Karpas-422 (cell line): ENCODE measurements around the gene NME7. TPM values are rescaled to one million over a fixed set of nuclear protein-coding genes. Genes with fewer than 3 reads are reported as not detected.
"Not testable (repeated sequence)": the region's sequence is repeated elsewhere in the genome, so short reads cannot be mapped to it uniquely, and the experiment has no call there.

Experiments used
- DNase-seq: peaks from one replicate; pipeline ENCODE4 v3.0.0-alpha.2; 2015
- H2AFZ ChIP-seq: fragments of 200-600 bp; sonication (generic); 2 replicates; pipeline ENCODE4 v1.6.1; 2014; ENCODE audit warnings: antibody characterized with exemption, low read length, mixed read lengths
- H3K27ac ChIP-seq: fragments of 200-600 bp; sonication (generic); 2 replicates; pipeline ENCODE4 v1.5.1; 2014; ENCODE audit warnings: mild to moderate bottlenecking, low read length, moderate library complexity
- H3K27me3 ChIP-seq: fragments of 200-600 bp; sonication (generic); 2 replicates; pipeline ENCODE4 v1.6.1; 2014; ENCODE audit warnings: low read length, mixed read lengths
- H3K36me3 ChIP-seq: fragments of 200-600 bp; sonication (generic); 2 replicates; pipeline ENCODE4 v1.6.1; 2014; ENCODE audit warnings: low read length, mixed read lengths; ENCODE audit not compliant: insufficient read depth
- H3K4me1 ChIP-seq: fragments of 200-600 bp; sonication (generic); 2 replicates; pipeline ENCODE4 v1.6.1; 2014; ENCODE audit warnings: mild to moderate bottlenecking, low read length, mixed read lengths
- H3K4me2 ChIP-seq: fragments of 200-600 bp; sonication (generic); 2 replicates; pipeline ENCODE4 v1.6.1; 2014; ENCODE audit warnings: low read length, low read depth, mild to moderate bottlenecking; ENCODE audit not compliant: poor library complexity, severe bottlenecking
- H3K4me3 ChIP-seq: fragments of 200-600 bp; sonication (generic); 2 replicates; pipeline ENCODE4 v1.5.1; 2014; ENCODE audit warnings: mild to moderate bottlenecking, antibody characterized with exemption, low read length, mixed read lengths
- H3K79me2 ChIP-seq: fragments of 200-600 bp; sonication (generic); 2 replicates; pipeline ENCODE4 v1.6.1; 2014; ENCODE audit warnings: mild to moderate bottlenecking, low read length, mixed read lengths
- H3K9ac ChIP-seq: fragments of 200-600 bp; sonication (generic); 2 replicates; pipeline ENCODE4 v1.6.0; 2014; ENCODE audit warnings: low read length
- H3K9me2 ChIP-seq: fragments of 200-600 bp; sonication (generic), shearing (Covaris generic); replicated peaks from 2 replicates; pipeline ENCODE4 v1.6.0; 2014; ENCODE audit warnings: mild to moderate bottlenecking, low read length, moderate library complexity; ENCODE audit not compliant: insufficient read depth
- H3K9me3 ChIP-seq: fragments of 300-700, 200-600 bp; sonication (generic); 2 replicates; pipeline ENCODE4 v1.6.1; 2014; ENCODE audit warnings: low read length, mixed read lengths
- H4K20me1 ChIP-seq: fragments of 200-600 bp; sonication (generic); 2 replicates; pipeline ENCODE4 v1.6.1; 2014; ENCODE audit warnings: mild to moderate bottlenecking, antibody characterized with exemption, low read length, low read depth; ENCODE audit not compliant: insufficient read depth
- total RNA-seq: library from RNA; depleted of rRNA; stranded (reverse); fragments of >200 nt; shearing (Covaris generic); gene quantifications from 2 replicates; pipeline ENCODE4 v1.2.3, GENCODE V29; 2014; ENCODE audit warnings: low replicate concordance

NME7 gene
- total RNA-seq, 1 experiment from 2014 or later = 7.2 TPM

DNA sequence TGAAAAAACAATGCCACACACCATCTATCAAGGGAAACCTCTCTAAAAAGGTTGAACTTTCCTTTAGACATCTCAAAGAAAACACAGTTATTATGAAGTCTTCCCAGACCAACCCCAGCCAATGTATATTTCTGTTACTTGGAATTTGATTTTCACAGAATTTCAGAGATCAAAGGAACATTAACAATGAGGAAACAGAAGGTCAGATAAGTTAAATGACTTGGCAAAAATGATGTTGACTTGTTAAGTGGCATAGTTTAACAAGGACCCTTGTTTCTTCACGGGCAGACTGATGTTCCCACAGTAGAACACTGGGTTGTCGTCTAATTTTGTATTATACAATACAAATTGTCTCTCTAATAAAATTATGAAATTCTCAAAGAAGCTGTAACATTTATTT is 29.0 kb downstream of the NME7 start:
- Histone ChIP-seq H3K27ac (no peak overlapping the region), H3K9ac (no peak overlapping the region)

DNA sequence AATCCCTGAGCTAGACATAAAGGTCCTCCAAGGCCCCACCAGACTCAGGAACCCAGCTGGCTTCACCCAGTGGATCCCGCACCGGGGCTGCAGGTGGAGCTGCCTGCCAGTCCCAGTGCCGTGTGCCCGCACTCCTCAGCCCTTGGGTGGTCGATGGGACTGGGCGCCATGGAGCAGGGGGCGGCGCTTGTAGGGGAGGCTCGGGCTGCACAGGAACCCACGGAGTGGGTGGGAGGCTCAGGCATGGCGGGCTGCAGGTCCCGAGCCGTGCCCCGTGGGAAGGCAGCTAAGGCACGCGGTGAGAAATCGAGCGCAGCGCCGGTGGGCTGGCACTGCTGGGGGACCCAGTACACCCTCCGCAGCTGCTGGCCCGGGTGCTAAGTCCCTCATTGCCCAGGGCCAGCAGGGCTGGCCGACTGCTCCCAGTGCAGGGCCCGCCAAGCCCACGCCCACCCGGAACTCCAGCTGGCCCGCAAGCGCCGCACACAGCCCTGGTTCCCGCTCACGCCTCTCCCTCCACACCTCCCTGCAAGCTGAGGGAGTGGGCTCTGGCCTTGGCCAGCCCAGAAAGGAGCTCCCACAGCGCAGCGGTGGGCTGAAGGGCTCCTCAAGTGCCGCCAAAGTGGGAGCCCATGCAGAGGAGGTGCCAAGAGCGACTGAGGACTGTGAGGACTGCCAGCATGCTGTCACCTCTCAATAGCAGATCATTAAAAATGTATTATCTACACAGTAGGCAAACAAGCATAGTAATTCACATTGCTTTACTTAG is 30.5 kb downstream of the NME7 start:
- H3K9me2 ChIP-seq, H3K27ac ChIP-seq, H3K36me3 ChIP-seq, H2AFZ ChIP-seq, H3K79me2 ChIP-seq, H3K27me3 ChIP-seq, H4K20me1 ChIP-seq, H3K9ac ChIP-seq, DNase-seq, H3K4me1 ChIP-seq, H3K4me2 ChIP-seq, H3K9me3 ChIP-seq, H3K4me3 ChIP-seq: not testable (repeated sequence)

More for the DNA sequence above, 29.0 kb downstream of the NME7 start:
- no peaks in the 10 kb centered on the region for H3K27me3 ChIP-seq
- no peak overlapping the region for H2AFZ ChIP-seq
- H3K4me3 ChIP-seq = no peak overlapping the region
- DNase-seq = no peak
- no peaks in the 10 kb centered on the region for H4K20me1 ChIP-seq
- no peaks in the 10 kb centered on the region for H3K9me3 ChIP-seq
- no peaks in the 10 kb centered on the region for H3K9me2 ChIP-seq
- no peaks in the 10 kb centered on the region for H3K36me3 ChIP-seq
- no peaks in the 10 kb centered on the region for H3K79me2 ChIP-seq
- H3K4me2 ChIP-seq = no peak overlapping the region
- H3K4me1 ChIP-seq = peaks cover 6% of the 10 kb centered on the region

DNA sequence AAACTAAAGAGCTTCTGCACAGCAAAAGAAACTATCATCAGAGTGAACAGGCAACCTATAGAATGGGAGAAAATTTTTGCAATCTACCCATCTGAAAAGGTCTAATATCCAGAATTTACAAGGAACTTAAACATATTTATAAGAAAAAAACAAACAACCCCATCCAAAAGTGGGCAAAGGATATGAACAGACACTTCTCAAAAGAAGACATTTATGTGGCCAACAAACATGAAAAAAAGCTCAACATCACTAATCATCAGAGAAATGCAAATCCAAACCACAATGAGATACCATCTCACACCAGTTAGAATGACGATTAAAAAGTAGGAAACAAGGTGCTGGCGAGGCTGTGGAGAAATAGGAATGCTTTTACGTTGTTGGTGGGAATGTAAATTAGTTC is 32.9 kb downstream of the NME7 start:
- H3K4me3 ChIP-seq, H3K4me2 ChIP-seq, H3K9me3 ChIP-seq, H3K27me3 ChIP-seq, H3K9ac ChIP-seq, H2AFZ ChIP-seq, H3K9me2 ChIP-seq, H3K79me2 ChIP-seq, H3K36me3 ChIP-seq, H4K20me1 ChIP-seq, H3K27ac ChIP-seq, DNase-seq, H3K4me1 ChIP-seq: not testable (repeated sequence)

GRCh38 chr1:169330927-169331326 is 36.7 kb downstream of the NME7 start:
- H2AFZ ChIP-seq = no peak overlapping the region
- H3K27ac ChIP-seq = no peak overlapping the region
- H3K4me3 ChIP-seq = no peak overlapping the region
- no peaks in the 10 kb centered on the region for H3K9me2 ChIP-seq
- no peak overlapping the region for H3K4me2 ChIP-seq
- no peaks in the 10 kb centered on the region for H3K79me2 ChIP-seq
- H3K9me3 ChIP-seq = peaks cover 6% of the 10 kb centered on the region
- no peaks in the 10 kb centered on the region for H3K27me3 ChIP-seq
- H3K36me3 ChIP-seq = no peaks in the 10 kb centered on the region
- no peak overlapping the region for H3K9ac ChIP-seq
- 0 out of 2 replicates have a peak, but pooled peaks cover 8% of the 10 kb centered on the region for H4K20me1 ChIP-seq
- no peak for DNase-seq
- no peaks in the 10 kb centered on the region for H3K4me1 ChIP-seq

GRCh38 chr1:169329383-169329782 is 38.2 kb downstream of the NME7 start:
- no peak for DNase-seq
- Histone ChIP-seq H2AFZ (no peak overlapping the region), H3K4me3 (no peak overlapping the region), H3K9me3 (peaks cover 6% of the 10 kb centered on the region), H3K27ac (no peak overlapping the region), H3K9ac (no peak overlapping the region), H4K20me1 (0 out of 2 replicates have a peak, but pooled peaks cover 8% of the 10 kb centered on the region), H3K4me2 (no peak overlapping the region), H3K27me3 (no peaks in the 10 kb centered on the region), H3K36me3 (no peaks in the 10 kb centered on the region), H3K79me2 (no peaks in the 10 kb centered on the region), H3K4me1 (no peaks in the 10 kb centered on the region), H3K9me2 (no peaks in the 10 kb centered on the region)

DNA sequence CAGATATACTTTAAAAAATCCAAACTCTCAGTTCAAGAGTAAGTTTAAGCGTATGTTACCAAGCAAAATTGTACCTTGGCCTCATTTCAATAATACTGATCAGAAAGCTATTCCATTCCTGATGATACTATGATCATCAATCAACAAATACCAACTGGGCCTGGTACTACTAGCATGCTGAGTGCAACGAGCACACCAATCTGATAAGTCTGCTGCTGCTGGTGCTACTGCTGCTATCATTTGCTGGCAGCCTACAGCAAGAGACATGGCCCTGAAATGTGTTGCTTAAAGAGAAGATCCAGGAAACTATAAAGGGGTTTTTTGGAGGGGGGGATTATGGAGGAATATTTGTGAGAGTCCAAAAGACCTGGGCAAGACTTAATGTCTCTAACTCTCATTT is 39.7 kb downstream of the NME7 start:
- Histone ChIP-seq H4K20me1 (0 out of 2 replicates have a peak, but pooled peaks cover 8% of the 10 kb centered on the region), H3K4me3 (no peak overlapping the region), H3K79me2 (no peaks in the 10 kb centered on the region), H3K4me1 (no peaks in the 10 kb centered on the region), H3K27me3 (no peaks in the 10 kb centered on the region), H3K27ac (no peak overlapping the region), H3K9ac (no peak overlapping the region), H3K9me2 (no peaks in the 10 kb centered on the region), H3K36me3 (no peaks in the 10 kb centered on the region), H2AFZ (no peak overlapping the region), H3K9me3 (peaks cover 6% of the 10 kb centered on the region), H3K4me2 (no peak overlapping the region)
- no peak for DNase-seq

GRCh38 chr1:169326956-169327268 is 40.7 kb downstream of the NME7 start:
- no peak overlapping the region for H3K4me2 ChIP-seq
- H3K27ac ChIP-seq = no peak overlapping the region
- H3K9ac ChIP-seq = no peak overlapping the region
- H4K20me1 ChIP-seq = 0 out of 2 replicates have a peak, but pooled peaks cover 8% of the 10 kb centered on the region
- DNase-seq = no peak
- peaks cover 6% of the 10 kb centered on the region for H3K9me3 ChIP-seq
- H2AFZ ChIP-seq = no peak overlapping the region
- H3K4me1 ChIP-seq = no peaks in the 10 kb centered on the region
- H3K79me2 ChIP-seq = no peaks in the 10 kb centered on the region
- no peaks in the 10 kb centered on the region for H3K36me3 ChIP-seq
- H3K9me2 ChIP-seq = no peaks in the 10 kb centered on the region
- H3K27me3 ChIP-seq = no peaks in the 10 kb centered on the region
- H3K4me3 ChIP-seq = no peak overlapping the region

DNA sequence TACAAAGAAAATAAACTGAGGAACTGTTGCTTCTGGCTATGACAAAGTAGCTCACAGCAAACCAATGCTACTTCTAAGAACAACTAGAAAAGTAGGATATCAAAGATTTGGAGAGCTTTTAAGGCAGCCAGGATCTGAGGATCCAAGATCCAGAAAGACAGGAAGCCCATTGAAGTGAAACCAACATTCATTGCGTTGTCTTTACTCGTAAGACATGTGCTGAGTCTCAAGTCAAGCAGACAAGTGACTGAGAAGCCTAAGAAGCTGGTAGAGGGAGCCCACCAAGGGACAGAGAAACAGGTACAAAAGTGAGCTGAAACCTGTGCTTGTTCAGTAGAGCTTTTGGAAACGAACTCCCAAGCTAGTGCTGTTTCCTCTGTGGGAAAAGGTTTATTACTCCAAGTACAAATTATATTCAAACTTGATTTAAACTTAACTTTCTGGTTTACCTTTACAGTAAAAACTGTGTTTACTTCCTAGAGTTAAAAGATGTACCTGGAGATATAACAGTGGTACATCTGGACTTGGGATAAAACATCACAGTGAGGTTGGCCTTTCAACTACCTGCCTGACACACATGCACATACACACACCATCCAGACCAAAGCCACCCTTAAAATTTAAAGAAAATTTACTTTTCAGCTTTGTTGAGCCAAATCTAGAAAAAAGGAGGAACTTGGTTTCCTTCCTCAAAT is 41.2 kb downstream of the NME7 start:
- no peak overlapping the region for H3K4me2 ChIP-seq

More for the DNA sequence above, 41.2 kb downstream of the NME7 start:
- Histone ChIP-seq H3K9me2 (no peaks in the 10 kb centered on the region), H3K4me3 (no peak overlapping the region), H3K36me3 (no peaks in the 10 kb centered on the region), H3K9me3 (peaks cover 6% of the 10 kb centered on the region), H4K20me1 (0 out of 2 replicates have a peak, but pooled peaks cover 8% of the 10 kb centered on the region), H3K4me1 (no peaks in the 10 kb centered on the region), H3K79me2 (no peaks in the 10 kb centered on the region), H3K27me3 (no peaks in the 10 kb centered on the region), H3K9ac (no peak overlapping the region), H3K27ac (no peak overlapping the region), H2AFZ (no peak overlapping the region)
- no peak for DNase-seq
